SK-N-SH (cell line): Measurements from ENCODE around the gene ALAD. TPM values are rescaled to one million over a fixed set of nuclear protein-coding genes. Genes with fewer than 3 reads are reported as not detected.

Experiments
- CTCF ChIA-PET: fragments of 300-600, 350-600 bp; formaldehyde crosslinking; extraction: SDS; loops from one replicate; lab custom pipeline; 2021; lab: Yijun Ruan, JAX
- POLR2A ChIA-PET: fragments of 350-600 bp; sonication (Branson Sonifier 250); formaldehyde crosslinking; extraction: SDS; loops from one replicate; lab custom pipeline; 2020; ENCODE audit warnings: antibody characterized with exemption, inconsistent platforms; lab: Yijun Ruan, JAX
- DNase-seq: peaks from one replicate; pipeline ENCODE4 v3.0.0; 2012
- H2AFZ ChIP-seq: fragments of 200-600 bp; sonication (generic); 2 replicates; pipeline ENCODE4 v1.8.1; 2016; ENCODE audit warnings: antibody characterized with exemption, mild to moderate bottlenecking, low read depth
- H3F3A ChIP-seq: fragments of 200-600 bp; sonication (generic); replicated peaks from 2 replicates; pipeline ENCODE3; 2016; ENCODE audit warnings: antibody characterized with exemption, mild to moderate bottlenecking; ENCODE audit not compliant: insufficient read depth
- H3K27ac ChIP-seq, 2 experiments: fragments of 200-500 bp in 1 of 2; fragments of 200-600 bp in 1 of 2; sonication (Bioruptor generic) in 1 of 2; sonication (generic), shearing (Covaris generic) in 1 of 2; 2 replicates each; pipeline versions ENCODE4 v1.5.1 to v1.6.1; 2014 to 2016; ENCODE audit warnings: low read depth in 2 of 2, inconsistent platforms in 1 of 2, low read length in 1 of 2, mild to moderate bottlenecking in 1 of 2, mixed read lengths in 1 of 2
- H3K27me3 ChIP-seq: fragments of 200-600 bp; sonication (generic), shearing (Covaris generic); 2 replicates; pipeline ENCODE4 v1.6.1; 2016; ENCODE audit warnings: mixed run types; ENCODE audit not compliant: insufficient read depth
- H3K36me3 ChIP-seq, 2 experiments: fragments of 200-500 bp in 1 of 2; fragments of 200-600 bp in 1 of 2; sonication (Bioruptor generic) in 1 of 2; sonication (generic) in 1 of 2; replicated peaks in 1 of 2; 2 replicates each; pipeline versions ENCODE3 to v1.5.1; 2014 to 2016; ENCODE audit warnings: low read length in 1 of 2, mild to moderate bottlenecking in 1 of 2; ENCODE audit not compliant: insufficient read depth in 2 of 2, control insufficient read depth in 1 of 2
- H3K4me1 ChIP-seq, 2 experiments: fragments of 200-500 bp in 1 of 2; fragments of 200-600 bp in 1 of 2; sonication (Bioruptor generic) in 1 of 2; sonication (generic), shearing (Covaris generic) in 1 of 2; 2 replicates each; pipeline versions ENCODE4 v1.5.1 to v1.6.1; 2014 to 2016; ENCODE audit warnings: low read depth in 1 of 2, low read length in 1 of 2, mixed run types in 1 of 2; ENCODE audit not compliant: insufficient read depth in 2 of 2, control insufficient read depth in 1 of 2
- H3K4me2 ChIP-seq: fragments of 200-600 bp; sonication (generic), shearing (Covaris generic); 2 replicates; pipeline ENCODE4 v1.6.1; 2017; ENCODE audit warnings: mixed run types
- H3K4me3 ChIP-seq, 2 experiments: fragments of 200-500 bp in 1 of 2; fragments of 200-600 bp in 1 of 2; sonication (Bioruptor generic) in 1 of 2; sonication (generic), shearing (Covaris generic) in 1 of 2; 2 replicates each; pipeline versions ENCODE4 v1.5.1 to v1.8.1; 2014 to 2016; ENCODE audit warnings: low read depth in 2 of 2, inconsistent platforms in 1 of 2, low read length in 1 of 2, mild to moderate bottlenecking in 1 of 2, mixed read lengths in 1 of 2, moderate library complexity in 1 of 2
- H3K79me2 ChIP-seq: fragments of 200-600 bp; sonication (generic); 2 replicates; pipeline ENCODE4 v1.8.1; 2017; ENCODE audit warnings: mild to moderate bottlenecking; ENCODE audit not compliant: insufficient read depth
- H3K9ac ChIP-seq: fragments of 200-600 bp; sonication (generic); 2 replicates; pipeline ENCODE4 v1.6.1; 2017; ENCODE audit warnings: mixed run types
- H3K9me2 ChIP-seq: fragments of 200-600 bp; sonication (generic); 2 replicates; pipeline ENCODE4 v1.6.1; 2017; ENCODE audit warnings: mixed run types
- H3K9me3 ChIP-seq: fragments of 200-600 bp; sonication (generic); 2 replicates; pipeline ENCODE4 v1.6.1; 2017; ENCODE audit warnings: mixed run types, mild to moderate bottlenecking, moderate library complexity
- H4K20me1 ChIP-seq: fragments of 200-600 bp; sonication (generic); 2 replicates; pipeline ENCODE4 v1.6.1; 2017; ENCODE audit warnings: mild to moderate bottlenecking, mixed run types; ENCODE audit not compliant: insufficient read depth
- CTCF ChIP-seq: fragments of 200-600 bp; sonication (generic); IDR thresholded peaks from 2 replicates; pipeline ENCODE4 v1.6.1; 2017; ENCODE audit warnings: antibody characterized with exemption, mild to moderate bottlenecking, moderate library complexity
- ELF1 ChIP-seq: IDR thresholded peaks from 2 replicates; pipeline ENCODE4 v1.4.0; 2012
- EZH2phosphoT487 ChIP-seq: fragments of 200-600 bp; sonication (generic); IDR thresholded peaks from 2 replicates; pipeline ENCODE4 v1.6.1; 2017; ENCODE audit warnings: low read depth, mixed run types, mild to moderate bottlenecking, antibody characterized with exemption, moderate library complexity, borderline replicate concordance
- FOXJ3 ChIP-seq: sonication (generic); formaldehyde crosslinking; IDR thresholded peaks from 2 replicates; pipeline ENCODE4 v1.5.1; 2020; ENCODE audit warnings: mild to moderate bottlenecking, missing genetic modification reagents
- FOXM1 ChIP-seq: IDR thresholded peaks from 2 replicates; pipeline ENCODE4 v1.4.0; 2012; ENCODE audit warnings: low read depth, mild to moderate bottlenecking
- MXI1 ChIP-seq: IDR thresholded peaks from 2 replicates; pipeline ENCODE4 v1.6.1; 2012; ENCODE audit warnings: mild to moderate bottlenecking, low read depth, low read length, improper control_type of control experiment
- PBX3 ChIP-seq: IDR thresholded peaks from 2 replicates; pipeline ENCODE4; 2012
- POLR2AphosphoS5 ChIP-seq: IDR thresholded peaks from 2 replicates; pipeline ENCODE4 v1.6.1; 2012; ENCODE audit warnings: low read depth, low read length
- RCOR1 ChIP-seq: fragments of 150-350 bp; IDR thresholded peaks from 2 replicates; pipeline ENCODE4 v1.6.1; 2017; ENCODE audit warnings: antibody characterized with exemption, low read length
- REST ChIP-seq: IDR thresholded peaks from 2 replicates; pipeline ENCODE4 v1.6.1; 2012; ENCODE audit warnings: mild to moderate bottlenecking, low read depth, low read length, moderate library complexity
- RXRA ChIP-seq: IDR thresholded peaks from 2 replicates; pipeline ENCODE4 v1.4.0; 2012; ENCODE audit warnings: low read depth, mild to moderate bottlenecking, borderline replicate concordance
- SIN3A ChIP-seq: IDR thresholded peaks from 2 replicates; pipeline ENCODE4 v1.6.1; 2012; ENCODE audit warnings: low read depth, mild to moderate bottlenecking, low read length, moderate library complexity, borderline replicate concordance
- SMC3 ChIP-seq: IDR thresholded peaks from 2 replicates; pipeline ENCODE4 v1.6.1; 2012; ENCODE audit warnings: low read depth, low read length, improper control_type of control experiment
- TCF12 ChIP-seq: IDR thresholded peaks from 2 replicates; pipeline ENCODE4 v1.4.0; 2012
- TEAD4 ChIP-seq: IDR thresholded peaks from 2 replicates; pipeline ENCODE4 v1.4.0; 2012; ENCODE audit warnings: mild to moderate bottlenecking, borderline replicate concordance; ENCODE audit not compliant: insufficient read depth
- USF1 ChIP-seq: IDR thresholded peaks from 2 replicates; pipeline ENCODE4 v1.4.0; 2012; ENCODE audit warnings: low read depth, borderline replicate concordance
- USF2 ChIP-seq: fragments of 150-350 bp; IDR thresholded peaks from 2 replicates; pipeline ENCODE4 v1.6.1; 2017; ENCODE audit warnings: antibody characterized with exemption, low read length, low read depth, borderline replicate concordance
- ZBTB33 ChIP-seq: IDR thresholded peaks from 2 replicates; pipeline ENCODE4 v1.4.0; 2012; ENCODE audit warnings: low read depth, borderline replicate concordance
- WGBS: methylation state at CpG from one replicate; pipeline ENCODE4 v1.1.6; 2017; ENCODE audit warnings: low lambda C conversion rate; 5-methylcytosine and 5-hydroxymethylcytosine counted together
- polyA plus RNA-seq, 3 experiments: library from polyadenylated mRNA; depleted of rRNA; stranded (reverse); fragments of >200 nt; gene quantifications; 2 replicates each; pipeline ENCODE4 v1.2.3, GENCODE V29; 2012

ALAD gene
- polyA plus RNA-seq, 1 of the 3 experiments (the other 2 are of a cell fraction) = 10.7 TPM

GRCh38 chr9:113352411-113352810 lies 48.7 kb downstream of the ALAD start:
- H2AFZ ChIP-seq = no peak overlapping the region
- peaks cover 29% of the 10 kb centered on the region for H3K27me3 ChIP-seq
- 45% methylated on average over 1 of the region's 1 CpG for WGBS
- H3K4me2 ChIP-seq = no peak overlapping the region
- no peak overlapping the region for H3K27ac ChIP-seq
- H4K20me1 ChIP-seq = no peaks in the 10 kb centered on the region
- ChIA-PET POLR2A (no interaction called here), CTCF (interaction anchor here (1.6 kb wide), 1 partner anchor 24 kb away, joined by 3 read pairs; the partner anchor contains the start of gene HDHD3)
- H3K9me2 ChIP-seq = no peaks in the 10 kb centered on the region
- TF ChIP-seq FOXJ3 (CRISPR knock-in tag) (no peak), SMC3 (no peak), RXRA (no peak), MXI1 (no peak), ZBTB33 (no peak), TEAD4 (no peak), REST (no peak), CTCF (no peak), EZH2phosphoT487 (no peak), USF2 (no peak), RCOR1 (no peak), POLR2AphosphoS5 (no peak), ELF1 (no peak), FOXM1 (no peak), TCF12 (no peak), USF1 (no peak), SIN3A (no peak), PBX3 (no peak)
- H3K9me3 ChIP-seq = no peaks in the 10 kb centered on the region
- no peaks in the 10 kb centered on the region for H3K79me2 ChIP-seq
- H3K4me3 ChIP-seq = no peak overlapping the region
- H3K36me3 ChIP-seq = no peaks in the 10 kb centered on the region
- H3F3A ChIP-seq = no peaks in the 10 kb centered on the region
- peaks cover 0 to 9% of the 10 kb centered on the region in 2 experiments; a peak in 1 of 4 replicates for H3K4me1 ChIP-seq
- H3K9ac ChIP-seq = no peak overlapping the region
- no peak for DNase-seq
